Endothelial cell (in vitro differentiated cells): ENCODE measurements around the gene C6orf132. TPM values are rescaled to one million over a fixed set of nuclear protein-coding genes. Genes with fewer than 3 reads are reported as not detected.

ENCODE experiments used
- DNase-seq: peaks from one replicate; pipeline ENCODE4 v3.0.0; 2021; ENCODE audit warnings: low spot score
- H3K27ac Mint-ChIP-seq: one replicate; pipeline ENCODE4 v1.8.0; 2021; ENCODE audit warnings: mixed read lengths, inconsistent platforms; ENCODE audit not compliant: unreplicated experiment
- H3K27me3 Mint-ChIP-seq: one replicate; pipeline ENCODE4 v1.8.0; 2021; ENCODE audit warnings: mild to moderate bottlenecking, moderate library complexity, mixed read lengths, inconsistent platforms; ENCODE audit not compliant: unreplicated experiment
- H3K36me3 Mint-ChIP-seq: one replicate; pipeline ENCODE4 v1.8.0; 2021; ENCODE audit warnings: mild to moderate bottlenecking, low read depth, mixed read lengths, inconsistent platforms; ENCODE audit not compliant: unreplicated experiment
- H3K4me1 Mint-ChIP-seq: one replicate; pipeline ENCODE4 v1.8.0; 2021; ENCODE audit warnings: mild to moderate bottlenecking, mixed read lengths, inconsistent platforms; ENCODE audit not compliant: unreplicated experiment
- H3K4me3 Mint-ChIP-seq: one replicate; pipeline ENCODE4 v1.8.0; 2021; ENCODE audit warnings: mild to moderate bottlenecking, mixed read lengths, inconsistent platforms; ENCODE audit not compliant: unreplicated experiment
- H3K9me3 Mint-ChIP-seq: one replicate; pipeline ENCODE4 v1.8.0; 2021; ENCODE audit warnings: mixed read lengths, inconsistent platforms; ENCODE audit not compliant: unreplicated experiment
- CTCF ChIP-seq: fragments of 200-600 bp; sonication (generic); IDR thresholded peaks from one replicate; pipeline ENCODE4 v1.5.0; 2021; ENCODE audit warnings: antibody characterized with exemption; ENCODE audit not compliant: unreplicated experiment
- total RNA-seq: library from RNA; stranded (reverse); fragmentation: NEBNext Ultra II Directional; extraction: Animal tissue kit (Norgen Biotek cat#: 25700); gene quantifications from one replicate; pipeline ENCODE4 v1.2.1, GENCODE V29; 2021; ENCODE audit not compliant: unreplicated experiment

Gene C6orf132
- total RNA-seq, 1 donor from 2014 or later, result 0.87 TPM

- no peak for TF ChIP-seq CTCF
- no peaks in the 10 kb centered on the region for H3K36me3 Mint-ChIP-seq
- no peak for DNase-seq
- no peak overlapping the region for H3K27ac Mint-ChIP-seq
- H3K4me3 Mint-ChIP-seq, result no peak overlapping the region
- H3K4me1 Mint-ChIP-seq, result peaks cover 7% of the 10 kb centered on the region
- peaks cover 8% of the 10 kb centered on the region for H3K27me3 Mint-ChIP-seq
- H3K9me3 Mint-ChIP-seq, result no peaks in the 10 kb centered on the region
Observed at GRCh38 chr6:42105709-42106108, 36.7 kb downstream of the C6orf132 start.

GRCh38 chr6:42105156-42105648 is 37.2 kb downstream of the C6orf132 start:
- DNase-seq, result peak; percentile 17
- H3K36me3 Mint-ChIP-seq, result no peaks in the 10 kb centered on the region
- H3K9me3 Mint-ChIP-seq, result no peaks in the 10 kb centered on the region
- peaks cover 7% of the 10 kb centered on the region for H3K4me1 Mint-ChIP-seq
- peaks cover 12% of the 10 kb centered on the region for H3K27me3 Mint-ChIP-seq
- H3K27ac Mint-ChIP-seq, result no peak overlapping the region
- H3K4me3 Mint-ChIP-seq, result no peak overlapping the region
- TF ChIP-seq CTCF, result no peak

GRCh38 chr6:42104804-42105125 is 37.7 kb downstream of the C6orf132 start:
- no peaks in the 10 kb centered on the region for H3K36me3 Mint-ChIP-seq
- DNase-seq, result no peak
- no peaks in the 10 kb centered on the region for H3K9me3 Mint-ChIP-seq
- H3K4me3 Mint-ChIP-seq, result no peak overlapping the region
- H3K27me3 Mint-ChIP-seq, result peaks cover 10% of the 10 kb centered on the region
- no peak for TF ChIP-seq CTCF
- no peak overlapping the region for H3K27ac Mint-ChIP-seq
- H3K4me1 Mint-ChIP-seq, result peaks cover 7% of the 10 kb centered on the region

GRCh38 chr6:42104095-42104803 is 38.2 kb downstream of the C6orf132 start:
- peak; percentile 78 for DNase-seq
- H3K27ac Mint-ChIP-seq, result no peak overlapping the region
- peaks cover 7% of the 10 kb centered on the region for H3K4me1 Mint-ChIP-seq
- H3K27me3 Mint-ChIP-seq, result peaks cover 10% of the 10 kb centered on the region
- no peaks in the 10 kb centered on the region for H3K36me3 Mint-ChIP-seq
- peak; percentile 88 for TF ChIP-seq CTCF
- H3K4me3 Mint-ChIP-seq, result peak overlapping the region; percentile 45
- no peaks in the 10 kb centered on the region for H3K9me3 Mint-ChIP-seq

- no peak for TF ChIP-seq CTCF
- H3K4me3 Mint-ChIP-seq, result peak overlapping the region; percentile 45
- no peak for DNase-seq
- H3K36me3 Mint-ChIP-seq, result no peaks in the 10 kb centered on the region
- H3K9me3 Mint-ChIP-seq, result no peaks in the 10 kb centered on the region
- peaks cover 7% of the 10 kb centered on the region for H3K4me1 Mint-ChIP-seq
- peaks cover 8% of the 10 kb centered on the region for H3K27me3 Mint-ChIP-seq
- peak overlapping the region; percentile 72 for H3K27ac Mint-ChIP-seq
Observed at GRCh38 chr6:42103753-42104094, 38.7 kb downstream of the C6orf132 start.
